Suprapubic skin (tissue), 3 donors: Measurements from ENCODE around the gene LYPD6B.

Experiments used
- CTCF ChIP-seq, 2 donors: fragments of 200-600 bp in 1 of 2; fragments of 450-650 bp in 1 of 2; sonication (generic) in 1 of 2; IDR thresholded peaks; one replicate each; pipeline ENCODE4 v1.5.1; 2016 to 2019; ENCODE audit warnings: antibody characterized with exemption in 2 of 2, mild to moderate bottlenecking in 1 of 2, moderate library complexity in 1 of 2
- EP300 ChIP-seq: sonication (generic); formaldehyde crosslinking; IDR thresholded peaks from one replicate; pipeline ENCODE4 v1.6.1; 2017; ENCODE audit warnings: antibody characterized with exemption

GRCh38 chr2:149200109-149200520 lies 161.6 kb downstream of the LYPD6B start:
- TF ChIP-seq CTCF (IDR thresholded peaks at IDR 0.05) = no peak
- TF ChIP-seq EP300 = no peak
